Measurements from ENCODE around the gene OSBPL2.

Gene OSBPL2

GRCh38 chr20:62237801-62238568 is at the start of gene OSBPL2:
Gene OSBPL2 (plus strand): TSS chr20:62238521. CDS start chr20:62256185, 17,664 bp downstream.
- peak; percentile 92 to 93 for DNase-seq

GRCh38 chr20:62190639-62191411 is 47.5 kb upstream of the OSBPL2 start:
- DNase-seq: no peak

GRCh38 chr20:62191781-62192559 is 46.4 kb upstream of the OSBPL2 start:
- no peak for DNase-seq

- DNase-seq: no peak
Measured at GRCh38 chr20:62192635-62193034, 45.7 kb upstream of the OSBPL2 start.

GRCh38 chr20:62193079-62194025 is 45.0 kb upstream of the OSBPL2 start:
- no peak for DNase-seq

- DNase-seq: no peak
Measured at GRCh38 chr20:62195075-62195405, 43.3 kb upstream of the OSBPL2 start.

- no peak for DNase-seq
Measured at GRCh38 chr20:62195736-62196135, 42.6 kb upstream of the OSBPL2 start.

GRCh38 chr20:62196286-62196685 is 42.0 kb upstream of the OSBPL2 start:
- DNase-seq: no peak

- DNase-seq: no peak
Measured at GRCh38 chr20:62197311-62197710, 41.0 kb upstream of the OSBPL2 start.

GRCh38 chr20:62197801-62198200 is 40.5 kb upstream of the OSBPL2 start:
- no peak for DNase-seq

GRCh38 chr20:62198496-62198895 is 39.8 kb upstream of the OSBPL2 start:
- DNase-seq: no peak

GRCh38 chr20:62198931-62199330 is 39.4 kb upstream of the OSBPL2 start:
- no peak for DNase-seq

- DNase-seq: no peak
Measured at GRCh38 chr20:62200491-62201172, 37.7 kb upstream of the OSBPL2 start.

GRCh38 chr20:62201173-62202082 is 36.9 kb upstream of the OSBPL2 start:
- DNase-seq: no peak

- no peak for DNase-seq
Measured at GRCh38 chr20:62202083-62202395, 36.3 kb upstream of the OSBPL2 start.

- no peak for DNase-seq
Measured at GRCh38 chr20:62202676-62203377, 35.5 kb upstream of the OSBPL2 start.

GRCh38 chr20:62203378-62204030 is 34.8 kb upstream of the OSBPL2 start:
- no peak for DNase-seq

- DNase-seq: no peak
Measured at GRCh38 chr20:62205618-62206387, 32.5 kb upstream of the OSBPL2 start.

GRCh38 chr20:62206388-62206775 is 31.9 kb upstream of the OSBPL2 start:
- no peak for DNase-seq

Measured in AML-193 (cell line).